COR-L47 (cell line): ENCODE results near the gene MGAT3.

ENCODE experiments used
- DNase-seq: peaks from one replicate; lab custom pipeline; 2025; lab: John Stamatoyannopoulos, UW

MGAT3 gene

DNA sequence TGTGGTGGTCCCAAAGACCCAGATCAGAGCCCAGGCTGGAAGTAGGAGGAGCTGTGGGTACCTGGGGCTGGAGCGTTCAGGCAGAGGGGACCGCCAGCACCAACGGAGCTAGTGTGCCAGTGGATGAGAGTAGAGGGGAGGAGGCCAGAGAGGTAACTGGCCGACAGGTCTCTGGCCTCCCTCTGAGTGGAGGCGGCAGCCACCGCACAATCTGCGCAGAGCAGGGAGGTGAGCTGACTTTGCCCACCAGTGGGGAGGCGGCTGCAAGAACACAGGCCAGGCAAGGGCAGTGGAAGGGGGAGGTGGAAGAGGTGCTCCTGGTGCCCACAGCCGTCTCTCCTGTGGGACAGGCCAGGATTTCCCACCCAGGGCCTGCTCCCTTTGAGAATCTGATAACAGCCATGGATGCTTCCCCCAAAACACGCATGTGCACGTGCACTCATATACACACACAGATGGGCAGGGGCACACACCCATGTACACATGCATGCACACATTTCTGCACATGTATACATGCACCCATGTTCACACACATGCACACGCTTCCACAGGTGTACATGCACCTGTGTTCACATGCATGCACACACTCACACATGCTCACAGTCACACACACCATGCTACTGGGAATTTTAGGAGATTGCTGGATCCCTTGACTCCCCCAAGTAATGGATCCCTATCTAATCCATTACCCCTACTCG lies 6.4 kb upstream of the MGAT3 start:
- DNase-seq = no peak

DNA sequence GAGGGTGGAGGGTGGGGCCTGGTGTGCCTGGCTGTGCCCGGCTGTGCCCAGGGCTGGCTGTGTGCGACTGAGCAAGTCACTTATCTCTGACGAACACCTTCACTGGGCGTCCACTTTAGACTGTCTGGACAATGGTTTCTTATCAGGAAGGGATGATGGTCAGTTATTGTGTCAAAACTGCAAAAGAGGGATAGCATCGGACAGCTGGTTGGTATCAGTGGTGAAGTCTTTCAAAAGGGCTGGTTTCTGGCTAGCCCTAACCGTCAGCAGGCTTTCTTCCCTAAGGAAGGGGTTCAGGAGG lies 4.1 kb upstream of the MGAT3 start:
- no peak for DNase-seq

DNA sequence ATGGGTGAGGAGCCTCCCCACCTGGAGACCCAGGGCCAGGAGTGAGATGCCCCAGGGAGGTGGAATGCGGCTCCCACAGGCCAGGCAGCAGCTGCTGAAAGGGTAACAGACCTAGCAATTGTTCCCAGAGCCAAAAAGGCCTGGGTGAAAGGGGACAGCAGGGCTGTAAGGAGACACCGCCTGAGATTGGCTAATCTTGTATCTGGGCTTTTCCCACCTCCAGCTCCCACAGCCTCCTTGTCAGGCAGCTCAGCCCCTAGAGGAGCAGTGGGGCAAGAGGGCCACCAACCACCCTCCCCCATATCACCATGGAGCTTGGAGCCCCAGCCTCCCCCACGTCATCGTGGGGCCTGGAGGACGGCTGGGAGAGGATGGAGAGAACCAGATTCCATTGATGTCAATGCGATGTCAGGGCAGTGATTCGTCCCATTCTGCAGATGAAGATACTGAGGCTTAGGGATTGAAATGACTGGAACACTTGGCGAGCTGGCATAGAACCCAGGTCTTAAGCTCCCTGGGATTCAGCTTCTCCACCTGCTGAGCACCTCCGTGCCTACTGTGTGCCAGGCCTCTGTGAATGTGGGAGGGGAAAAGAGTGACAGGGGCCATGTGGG lies 2.9 kb upstream of the MGAT3 start:
- DNase-seq = no peak

DNA sequence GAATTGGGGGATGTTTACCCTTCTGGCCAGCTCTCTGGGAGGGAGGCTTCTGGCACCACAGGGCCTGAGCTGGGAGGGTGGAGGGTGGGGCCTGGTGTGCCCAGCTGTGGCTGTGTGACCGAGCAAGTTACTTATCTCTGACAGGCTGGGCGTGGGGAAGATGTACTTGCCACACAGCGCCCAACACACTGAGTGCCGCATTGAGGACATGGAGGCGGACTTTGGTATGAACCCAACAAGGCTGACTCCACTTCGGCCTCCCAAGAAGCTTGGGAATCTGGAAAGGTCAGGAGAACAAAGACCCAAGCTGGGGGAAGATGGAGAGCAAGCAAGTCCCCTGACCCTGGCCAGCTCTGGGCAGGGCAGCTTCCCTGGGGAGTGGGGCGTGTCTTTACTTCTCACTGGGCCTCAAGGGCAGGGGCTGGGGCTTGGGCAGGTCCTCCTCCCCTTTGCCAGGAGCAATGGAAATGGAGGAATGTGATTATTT lies 2.4 kb upstream of the MGAT3 start:
- DNase-seq = no peak

DNA sequence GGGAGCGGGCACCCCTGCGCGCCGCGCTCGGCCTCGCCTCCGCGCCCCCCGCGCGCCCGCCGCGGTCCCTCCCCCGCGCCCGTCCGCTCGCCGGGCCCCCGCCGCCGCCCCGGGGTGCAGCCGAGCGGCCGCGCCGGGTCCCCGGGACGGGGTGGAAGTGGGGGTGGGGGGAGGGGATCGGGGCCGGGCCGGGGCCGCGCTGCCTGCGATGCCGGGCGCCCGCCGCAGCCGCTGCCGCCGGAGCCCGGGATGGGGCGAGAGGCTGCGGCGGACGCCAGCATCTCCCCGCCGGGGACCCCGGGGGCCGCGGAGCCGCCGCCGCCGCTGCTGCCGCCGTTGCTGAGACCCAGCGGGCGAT lies 365 bp downstream of the MGAT3 start:
- no peak for DNase-seq

DNA sequence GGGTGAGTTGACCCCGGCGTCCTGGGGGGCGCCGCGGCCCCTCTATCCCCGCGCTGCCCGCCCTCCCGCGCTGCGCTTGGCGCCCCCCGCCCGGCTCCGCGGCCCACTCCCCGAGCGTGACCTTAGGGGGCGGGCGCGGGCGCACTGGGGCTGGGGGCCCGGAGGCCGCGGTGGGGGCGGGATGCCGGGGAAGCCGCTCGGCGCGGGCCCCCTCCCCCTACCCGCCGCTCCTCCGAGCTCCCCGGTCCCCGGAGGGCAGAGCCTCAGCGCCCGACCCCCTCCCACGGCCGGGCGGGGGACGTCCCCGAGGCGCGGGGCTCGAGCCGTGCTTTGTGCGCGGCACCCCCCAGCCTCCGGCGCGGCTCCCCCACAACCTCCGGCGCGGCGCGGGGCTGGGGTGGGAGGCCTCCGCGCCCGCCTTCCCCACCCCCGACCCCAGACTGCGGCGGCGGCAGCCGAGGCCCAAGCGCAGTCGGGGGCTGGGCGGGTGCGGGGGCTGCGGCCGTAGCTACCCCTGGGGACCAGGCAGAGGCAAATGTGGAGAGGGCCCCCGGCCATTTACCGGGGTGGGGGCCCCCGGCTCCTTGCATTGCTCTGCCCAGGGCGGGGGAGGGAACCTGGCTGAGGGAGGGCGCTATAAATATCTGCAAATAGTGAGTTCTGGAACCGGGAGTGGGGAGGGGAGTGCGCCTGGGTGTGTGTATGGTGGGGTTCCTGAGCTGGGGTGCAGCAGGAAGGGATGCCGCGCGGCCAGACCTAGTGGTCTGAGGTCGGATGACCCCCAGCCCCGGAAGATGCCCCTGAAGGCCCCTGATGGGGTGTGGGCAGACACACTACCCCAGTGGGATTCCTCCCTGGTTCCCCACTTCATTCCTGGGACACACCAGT lies 988 bp downstream of the MGAT3 start:
- no peak for DNase-seq

DNA sequence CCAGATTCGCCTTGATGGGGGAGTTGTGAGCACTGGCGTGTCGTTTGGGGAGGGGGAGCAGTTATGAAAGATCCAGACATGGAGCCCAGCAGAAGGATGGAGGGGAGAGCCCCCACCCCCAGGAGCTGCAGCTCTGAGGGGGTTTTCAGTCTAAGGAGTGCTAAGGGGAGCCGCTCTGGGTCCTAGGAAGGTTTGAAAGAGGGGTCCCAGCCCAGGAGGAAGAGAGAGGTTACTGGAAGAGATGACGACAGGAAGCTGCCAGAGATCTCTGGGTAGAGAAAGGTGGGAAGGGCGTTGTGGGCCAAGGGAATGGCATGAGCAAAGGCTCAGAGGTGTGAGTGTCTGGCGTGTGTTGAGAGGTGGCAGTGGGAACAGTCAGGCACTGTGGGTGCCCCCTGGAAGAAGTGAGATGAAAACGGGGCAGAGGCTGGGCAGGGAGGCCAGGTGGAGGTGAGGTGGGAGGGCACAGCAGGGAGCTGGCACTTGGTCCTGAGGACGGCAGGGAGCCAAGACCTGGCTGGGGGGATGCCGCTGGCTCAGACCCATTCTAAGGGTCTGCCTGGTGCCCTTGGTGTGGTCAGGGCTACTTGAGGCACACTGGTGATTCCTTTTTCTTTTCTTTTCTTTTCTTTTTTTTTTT lies 1.8 kb downstream of the MGAT3 start:
- no peak for DNase-seq

DNA sequence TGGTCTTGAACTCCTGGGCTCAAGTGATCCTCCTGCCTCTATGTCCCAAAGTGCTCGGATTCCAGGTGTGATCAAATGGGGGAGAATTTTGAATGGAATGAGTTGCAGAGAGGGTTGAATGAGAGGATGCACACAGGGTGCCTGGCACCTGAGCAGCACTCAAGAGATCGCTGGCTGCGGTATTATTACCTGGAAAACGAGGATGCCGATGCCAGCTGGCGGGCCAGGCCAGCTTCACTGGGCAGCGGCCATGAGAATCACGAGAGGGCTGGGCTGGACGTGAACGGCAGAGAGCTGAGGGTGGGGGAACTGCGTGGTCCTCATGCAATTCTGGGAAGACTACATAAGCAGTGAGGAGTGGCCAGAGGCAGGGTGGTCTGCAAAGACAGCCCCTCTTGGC lies 2.9 kb downstream of the MGAT3 start:
- DNase-seq = no peak

DNA sequence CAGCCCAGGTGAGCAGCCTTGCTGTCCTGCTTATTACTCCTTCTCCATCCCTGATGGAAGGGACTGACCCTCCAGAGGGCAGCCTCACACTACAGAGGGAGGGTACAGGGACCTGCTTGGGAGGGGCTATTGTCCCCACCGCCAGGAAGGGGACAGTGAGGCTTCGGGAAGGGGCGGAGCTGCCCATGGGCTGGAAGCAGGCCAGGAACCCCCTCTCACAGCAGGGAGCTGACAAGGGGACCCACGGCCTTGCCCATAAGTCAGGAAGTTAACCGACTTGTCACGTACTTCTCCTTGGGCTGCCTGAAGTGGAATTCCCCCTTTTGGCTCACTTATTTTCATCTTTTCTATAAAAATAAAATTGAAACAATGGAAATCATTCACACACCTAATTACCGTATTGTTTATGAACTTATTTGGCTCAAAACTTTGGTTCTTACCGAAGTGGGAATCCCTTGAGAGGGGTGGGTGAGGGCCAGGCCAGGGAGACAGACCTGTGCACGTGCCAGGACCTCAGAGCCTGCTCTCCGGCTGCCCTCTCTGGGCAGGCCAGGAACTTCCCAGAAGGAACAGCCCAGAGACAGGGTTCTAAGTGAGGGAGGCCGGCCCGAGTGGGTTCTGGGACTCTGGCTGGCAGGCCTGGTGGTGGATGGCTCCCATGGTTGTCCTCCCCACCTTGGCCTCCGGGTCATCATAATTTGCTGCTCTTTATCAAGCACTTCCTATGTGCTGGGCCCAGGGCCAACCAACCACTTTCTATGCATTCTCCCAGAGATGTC lies 5.8 kb downstream of the MGAT3 start:
- DNase-seq = no peak

DNA sequence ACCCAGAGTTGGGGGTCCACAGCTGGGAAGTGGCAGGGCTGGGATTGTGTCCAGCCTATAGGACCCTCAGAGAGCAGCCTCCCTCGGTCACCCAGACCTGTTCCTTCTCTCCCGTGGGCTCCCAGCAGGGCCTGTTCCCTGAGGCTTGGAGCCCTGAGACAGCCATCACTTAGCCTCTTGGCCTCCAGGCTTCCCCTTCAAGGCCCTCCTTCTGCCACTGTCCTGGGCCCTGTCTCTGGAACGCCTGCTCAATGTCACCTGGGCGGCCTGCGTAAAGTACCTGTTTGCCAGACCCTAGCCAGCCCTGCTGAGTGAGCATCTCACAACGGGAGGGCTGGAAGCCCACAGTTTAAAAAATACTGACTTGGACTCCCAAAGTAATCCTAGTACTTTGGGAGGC lies 6.5 kb downstream of the MGAT3 start:
- no peak for DNase-seq

DNA sequence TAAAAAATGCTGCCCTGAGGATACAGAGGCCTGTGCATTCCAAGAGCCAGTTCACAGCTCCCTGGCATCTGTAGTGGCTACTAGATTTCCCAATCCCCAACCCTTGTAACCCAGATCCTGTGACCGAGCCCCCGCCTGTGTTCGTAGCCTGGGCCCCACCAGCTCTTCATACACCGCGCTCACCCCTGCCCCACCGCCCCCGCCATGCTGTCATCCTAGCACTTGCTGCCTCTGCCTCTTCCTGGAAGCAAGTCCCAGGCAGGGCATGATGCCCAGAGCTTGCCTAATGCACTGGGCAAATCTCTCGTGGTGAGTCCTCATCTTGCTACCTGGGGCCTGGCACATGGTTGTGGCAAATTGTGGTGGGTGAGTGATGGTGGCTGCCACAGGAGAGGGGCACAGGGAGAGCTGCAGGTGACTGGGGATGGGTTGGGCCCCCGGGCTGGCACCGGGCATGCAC lies 7.1 kb downstream of the MGAT3 start:
- no peak for DNase-seq

DNA sequence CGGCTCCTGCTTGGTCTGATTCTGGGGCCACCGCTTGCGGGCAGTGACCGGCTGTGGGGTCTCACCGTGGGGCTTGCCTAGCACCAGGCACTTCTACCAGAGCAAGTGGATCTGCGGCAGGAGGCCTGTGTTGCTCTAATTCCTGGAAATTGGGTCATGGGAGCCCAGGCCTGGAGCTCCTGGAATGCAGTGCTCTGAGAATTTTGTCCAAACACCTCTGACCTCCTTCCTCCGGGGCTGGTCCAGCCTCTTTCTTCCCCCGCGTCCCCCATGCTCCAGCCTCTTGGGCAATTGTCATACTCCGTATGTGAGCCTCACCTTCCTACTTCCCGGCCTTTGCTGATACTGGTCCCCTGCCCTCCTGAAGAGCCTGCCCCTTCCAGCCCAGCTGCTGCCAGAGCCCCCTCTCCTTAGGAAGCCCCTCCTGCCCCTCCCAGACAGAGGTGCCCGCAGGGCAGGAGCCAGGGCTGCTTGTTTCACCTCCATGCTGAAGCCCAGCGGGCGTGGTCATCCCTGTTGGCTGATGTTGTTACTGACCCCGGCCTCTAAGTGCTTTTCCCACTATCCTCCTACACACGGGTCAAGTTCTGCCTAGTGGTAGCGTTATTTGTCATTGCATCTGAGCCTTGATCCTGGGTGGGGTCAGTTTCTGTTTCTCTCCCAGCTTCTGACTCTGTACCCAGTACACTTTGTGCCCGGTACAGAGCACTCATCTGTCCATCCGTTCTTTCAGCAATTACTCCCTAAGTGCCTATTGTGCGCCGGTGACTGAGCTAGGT lies 9.6 kb downstream of the MGAT3 start:
- DNase-seq = no peak

DNA sequence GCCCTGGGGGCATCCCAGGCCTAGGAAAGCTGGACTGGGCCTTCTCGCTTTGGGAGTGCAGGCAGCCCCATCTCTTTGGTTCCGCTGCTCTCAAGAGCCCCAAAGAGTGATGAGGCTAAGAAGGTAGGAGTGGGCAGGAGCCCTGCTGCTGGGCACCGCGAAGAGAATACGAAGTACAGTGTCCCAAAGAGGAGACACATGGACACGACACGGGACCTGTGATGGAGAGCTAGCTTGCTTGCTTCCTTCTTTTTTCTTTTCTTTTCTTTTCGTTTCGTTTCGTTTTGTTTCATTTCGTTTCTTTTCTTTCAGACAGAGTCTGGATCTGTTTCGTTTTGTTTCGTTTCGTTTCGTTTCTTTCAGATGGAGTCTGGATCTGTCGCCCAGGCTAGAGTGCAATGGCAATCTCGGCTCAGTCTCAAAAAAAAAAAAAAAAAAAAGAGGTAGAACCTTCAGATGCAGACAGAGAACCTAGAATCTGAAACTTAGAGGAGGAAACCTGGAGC lies 10.6 kb downstream of the MGAT3 start:
- DNase-seq = no peak

DNA sequence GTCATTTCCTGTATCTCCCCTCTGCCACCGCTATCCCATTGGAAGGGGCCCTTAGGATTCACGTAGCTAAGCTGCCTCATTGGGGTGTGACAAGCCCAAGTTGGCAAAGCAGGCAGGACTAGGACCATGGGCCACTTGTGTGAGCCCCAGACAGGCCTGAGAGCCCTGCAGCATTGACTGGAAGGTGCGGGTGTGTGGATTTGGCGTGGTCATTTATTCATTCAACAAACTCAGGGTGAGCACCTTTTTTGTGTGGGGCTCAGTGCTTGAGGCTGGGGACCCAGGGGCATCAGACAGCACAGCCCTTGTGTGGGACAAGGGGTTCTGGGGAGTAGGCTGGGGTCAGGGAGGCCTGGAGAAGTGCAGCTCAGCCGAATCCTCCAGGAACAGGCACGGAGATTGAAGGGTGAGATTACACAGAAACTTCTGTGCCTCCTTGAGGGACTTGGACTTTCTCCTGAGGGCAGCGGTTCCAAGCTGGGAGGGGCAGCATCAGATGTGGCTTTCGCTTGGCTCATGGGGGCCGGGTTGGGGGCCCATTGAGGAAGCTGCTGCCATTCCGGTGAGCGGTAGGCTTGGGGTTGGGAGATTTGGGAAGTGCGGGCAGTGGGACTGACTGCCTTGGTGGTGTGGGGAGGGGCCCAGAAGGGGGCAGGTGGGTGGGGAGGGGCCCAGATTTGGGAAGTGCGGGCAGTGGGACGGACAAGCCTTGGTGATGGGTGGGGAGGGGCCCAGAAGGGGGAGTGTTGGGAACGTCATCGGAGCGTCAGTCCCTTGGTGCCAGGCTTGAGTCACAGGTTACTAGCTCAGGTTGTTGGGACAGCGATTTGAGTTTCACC lies 11.9 kb downstream of the MGAT3 start:
- DNase-seq = no peak

DNA sequence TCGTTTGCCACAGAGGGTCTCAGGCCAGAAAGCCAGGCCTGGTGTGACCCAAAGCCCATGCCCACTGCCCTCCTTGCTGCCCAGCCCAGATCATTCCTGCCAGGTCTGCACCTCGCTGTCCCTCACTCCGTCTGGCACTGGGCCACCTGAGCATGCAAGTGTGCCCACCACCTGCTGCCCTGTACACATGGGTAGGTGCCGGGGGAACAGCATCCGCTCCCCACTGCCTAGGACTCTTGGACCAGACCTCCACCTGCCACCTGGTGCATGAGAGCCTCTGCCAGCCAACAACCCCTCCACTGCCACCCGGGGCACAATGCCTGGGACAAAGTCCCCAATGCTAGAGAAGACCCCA lies 12.5 kb downstream of the MGAT3 start:
- no peak for DNase-seq

DNA sequence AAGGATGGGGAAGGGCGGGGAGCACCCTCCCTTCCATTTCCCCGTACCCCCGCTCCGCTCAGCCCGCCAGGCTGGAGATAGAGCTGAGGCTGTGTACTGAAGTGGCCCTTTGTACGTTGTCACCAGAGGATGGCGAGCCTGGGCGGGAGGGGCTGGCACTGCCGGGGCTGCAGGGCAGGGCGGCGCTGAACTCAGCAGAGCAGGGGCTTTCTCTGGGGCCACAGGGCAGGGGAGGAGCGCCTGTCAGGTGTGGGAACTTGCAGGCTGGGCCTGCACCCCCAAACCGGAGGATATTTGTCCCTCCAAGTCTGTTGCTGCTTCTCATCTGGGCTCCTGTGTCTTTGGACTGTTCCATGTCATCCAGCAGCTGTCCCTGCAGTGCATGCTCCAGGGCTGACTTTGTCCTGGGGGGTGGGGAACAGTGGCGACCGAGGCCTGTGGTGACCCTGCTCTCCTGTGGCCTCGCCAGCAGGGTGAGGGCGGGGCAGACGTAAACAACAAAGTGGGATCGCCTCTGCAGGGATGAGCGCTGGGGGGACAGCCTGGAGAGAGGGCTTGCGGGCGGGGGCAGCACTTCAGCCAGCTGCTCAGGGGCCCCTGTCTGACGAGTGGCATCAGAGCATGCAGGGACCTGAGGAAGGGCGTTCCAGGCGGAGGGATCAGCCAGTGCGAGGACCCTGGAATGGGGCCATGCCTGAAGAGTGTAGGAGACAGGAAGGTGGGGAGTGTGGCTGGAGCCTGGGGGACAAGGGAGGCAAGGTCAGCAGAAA lies 13.1 kb downstream of the MGAT3 start:
- DNase-seq = no peak

DNA sequence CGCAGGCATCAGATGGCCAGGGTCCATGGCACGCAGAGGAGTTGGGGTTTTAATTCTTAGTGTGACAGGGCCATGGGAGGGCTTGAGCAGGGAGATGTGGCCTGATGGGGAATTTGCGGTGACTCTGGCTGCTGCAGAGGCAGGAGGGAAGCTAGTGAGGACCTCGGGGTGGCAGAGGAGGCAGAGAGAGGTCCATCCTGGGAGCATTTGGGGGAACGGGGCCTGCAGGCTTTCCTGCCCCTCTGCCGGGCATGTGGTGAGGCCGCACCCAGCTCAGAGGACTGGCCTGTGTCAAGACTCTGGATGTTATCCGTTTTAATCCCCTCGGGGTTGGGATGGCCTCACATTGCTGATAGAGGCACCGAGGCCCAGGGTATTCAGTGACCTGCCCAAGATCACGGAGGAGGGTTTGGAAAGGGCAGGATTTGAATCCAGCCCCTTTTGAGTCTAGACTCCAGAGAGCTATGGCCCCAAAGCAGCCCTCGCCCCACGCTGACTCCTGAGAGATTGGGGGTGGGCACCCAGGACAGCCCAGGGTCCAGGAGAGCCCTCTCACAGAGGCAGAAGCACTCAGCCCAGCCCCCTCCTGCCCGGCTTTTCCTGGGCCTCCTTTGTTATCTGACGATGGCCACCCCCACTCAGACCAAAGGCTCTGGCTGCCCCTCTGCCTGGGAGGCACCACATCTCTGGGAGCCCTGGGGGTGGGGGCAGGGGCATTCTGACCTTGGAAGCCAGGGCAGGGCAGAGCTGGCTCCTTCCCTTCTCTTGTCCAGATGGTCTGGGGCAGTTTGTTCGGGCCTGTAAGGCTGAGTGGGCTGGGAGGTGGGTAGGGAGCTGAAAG lies 13.9 kb downstream of the MGAT3 start:
- DNase-seq = no peak

DNA sequence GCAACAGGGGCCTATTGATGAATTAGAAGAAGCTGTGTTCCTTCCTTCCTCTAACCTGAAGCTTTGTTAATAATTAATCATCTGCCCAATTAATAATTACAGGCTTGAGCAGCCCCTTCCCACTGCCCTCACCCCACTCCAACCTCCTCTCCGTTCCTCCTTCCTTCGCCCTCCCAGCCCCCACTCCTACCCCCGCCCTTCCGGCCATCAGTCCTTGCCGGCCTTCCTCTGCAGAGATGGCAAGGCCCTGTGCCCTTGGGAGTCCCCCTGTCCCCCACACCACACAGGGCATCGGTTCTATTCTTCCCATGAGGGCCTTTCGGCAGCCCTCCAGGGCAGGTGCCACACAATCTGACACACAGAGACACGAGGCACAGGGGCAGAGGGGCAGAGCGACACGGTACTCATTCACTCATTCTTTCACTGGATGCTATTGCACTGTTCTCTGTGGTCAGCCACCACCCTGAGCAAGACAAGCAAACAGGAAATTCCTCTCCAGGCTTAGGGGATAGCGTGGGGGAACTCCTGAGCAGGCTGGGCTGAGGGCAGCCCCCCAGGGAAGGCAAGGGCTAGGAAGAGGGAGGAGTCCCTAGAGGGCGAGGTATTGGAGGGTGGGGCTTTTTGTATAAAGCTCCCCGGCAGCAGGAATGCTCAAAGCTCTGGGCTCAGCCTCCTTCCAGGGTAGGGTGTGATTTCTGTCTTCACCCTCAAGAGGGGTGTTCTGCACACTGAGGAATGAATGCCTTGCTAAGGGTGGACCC lies 14.7 kb downstream of the MGAT3 start:
- no peak for DNase-seq
